Measurements from ENCODE around the gene FOLR3.

GRCh38 chr11:72112978-72113808 lies 22.3 kb upstream of the FOLR3 start:
- no peak for TF ChIP-seq CTCF (conservative IDR thresholded peaks at IDR 0.05 in 1 of 2, IDR thresholded peaks at IDR 0.05 in 1 of 2; ENCODE audit: low read depth in 1 of 2, low read length in 2 of 2)
- TF ChIP-seq EZH2 (IDR thresholded peaks at IDR 0.05; ENCODE audit: low read length, missing control alignments): no peak

Measured in fibroblast of lung (primary cell).